VCaP (cell line): ENCODE data around the gene GPRASP1.

ENCODE experiments used
- H3K27ac ChIP-seq: fragments of 450-650 bp; 2 replicates; pipeline ENCODE4 v1.5.1; 2017
- CTCF ChIP-seq: fragments of 450-650 bp; conservative IDR thresholded peaks from 2 replicates; pipeline ENCODE4 v1.5.1; 2017; ENCODE audit warnings: mild to moderate bottlenecking, moderate library complexity

GPRASP1 gene

GRCh38 chrX:102651242-102652011, at the start of gene GPRASP1:
GPRASP1 (plus strand) TSS chrX:102651483; CDS start chrX:102653914, 2,431 bp downstream.
- TF ChIP-seq CTCF: no peak
- no peak within 1 kb of the TSS for H3K27ac ChIP-seq

- TF ChIP-seq CTCF: no peak
- H3K27ac ChIP-seq: no peak overlapping the region
Observed at GRCh38 chrX:102604327-102604726, 47.0 kb upstream of the GPRASP1 start.

- H3K27ac ChIP-seq: no peak overlapping the region
- no peak for TF ChIP-seq CTCF
Observed at GRCh38 chrX:102606115-102606514, 45.2 kb upstream of the GPRASP1 start.

GRCh38 chrX:102610905-102611304, 40.4 kb upstream of the GPRASP1 start:
- H3K27ac ChIP-seq: no peak overlapping the region
- no peak for TF ChIP-seq CTCF

- no peak for TF ChIP-seq CTCF
- no peak overlapping the region for H3K27ac ChIP-seq
Observed at GRCh38 chrX:102624105-102624504, 27.2 kb upstream of the GPRASP1 start.

- TF ChIP-seq CTCF: no peak
- no peak overlapping the region for H3K27ac ChIP-seq
Observed at GRCh38 chrX:102627640-102628039, 23.6 kb upstream of the GPRASP1 start.

GRCh38 chrX:102637561-102637960, 13.7 kb upstream of the GPRASP1 start:
- H3K27ac ChIP-seq: no peak overlapping the region
- no peak for TF ChIP-seq CTCF
